HepG2 (cell line): ENCODE measurements around the gene LAMC3. TPM values are rescaled to one million over a fixed set of nuclear protein-coding genes. Genes with fewer than 3 reads are reported as not detected.
A peak's percentile ranks its signal among the peaks of the same experiment; 100 is the strongest.

Experiments
- ATAC-seq: fragments of 200-7000 bp; cut with Tn5 transposase; 3 replicates; pipeline ENCODE4 v1.9.1; 2020; ENCODE audit warnings: mild to moderate bottlenecking, moderate library complexity
- BruUV-seq: library from RNA; stranded (reverse); fragments of 400-500 nt; replicated peaks from 2 replicates; lab custom pipeline; 2021; lab: Mats Ljungman, UMichigan
- CTCF ChIA-PET: fragments of 300-600 bp; formaldehyde crosslinking; extraction: SDS; loops from one replicate; lab custom pipeline; 2021; ENCODE audit warnings: low total read pairs, inconsistent platforms, low intra/inter-chr PET ratio; lab: Yijun Ruan, JAX
- POLR2A ChIA-PET: fragments of 350-600 bp; sonication (Branson Sonifier 250); formaldehyde crosslinking; loops from one replicate; lab custom pipeline; 2020; ENCODE audit warnings: antibody characterized with exemption, inconsistent platforms; lab: Yijun Ruan, JAX
- DNase-seq: peaks from one replicate; pipeline ENCODE4 v3.0.0-alpha.2; 2015; ENCODE audit warnings: low spot score
- FAIRE-seq: peaks from 3 replicates; lab custom pipeline; 2011; peaks lifted over from hg19 to GRCh38; lab: Jason Lieb, UNC
- H2AFZ ChIP-seq: one replicate; pipeline ENCODE4 v1.6.1; 2011; ENCODE audit warnings: low read length, inconsistent platforms
- H3K27ac ChIP-seq: fragments of 300-600 bp; 3 replicates; pipeline ENCODE4 v1.8.0; 2011; ENCODE audit warnings: mixed run types, mild to moderate bottlenecking, mixed read lengths, low read length, inconsistent platforms; ENCODE audit not compliant: insufficient read depth; ENCODE audit errors: extremely low read length
- H3K27me3 ChIP-seq, 2 experiments: fragments of 200-600 bp in 1 of 2; 2 replicates in 1 of 2; 3 replicates in 1 of 2; pipeline versions ENCODE4 v1.6.0 to v1.8.0; 2011; ENCODE audit warnings: low read length in 2 of 2, mild to moderate bottlenecking in 2 of 2, moderate library complexity in 2 of 2, inconsistent platforms in 1 of 2; ENCODE audit not compliant: insufficient read depth in 2 of 2, control insufficient read depth in 1 of 2
- H3K36me3 ChIP-seq, 2 experiments: fragments of 200-600 bp in 1 of 2; replicated peaks in 1 of 2; 2 replicates in 1 of 2; 3 replicates in 1 of 2; pipeline versions ENCODE4 v1.5.1 to v1.8.0; 2011; ENCODE audit warnings: low read length in 2 of 2, inconsistent platforms in 1 of 2; ENCODE audit not compliant: insufficient read depth in 2 of 2, control insufficient read depth in 1 of 2
- H3K4me1 ChIP-seq: 2 replicates; pipeline ENCODE4 v1.5.1; 2012; ENCODE audit warnings: low read length, inconsistent platforms; ENCODE audit not compliant: insufficient read depth
- H3K4me2 ChIP-seq: 2 replicates; pipeline ENCODE4 v1.6.0; 2011; ENCODE audit warnings: low read depth, low read length, inconsistent platforms
- H3K4me3 ChIP-seq, 3 experiments: fragments of 200-600 bp in 1 of 3; sonication (generic), shearing (Covaris generic) in 1 of 3; replicated peaks in 1 of 3; 2 replicates each; pipeline ENCODE4 v1.5.1; 2011 to 2016; ENCODE audit warnings: low read length in 3 of 3, inconsistent platforms in 2 of 3, low read depth in 2 of 3, mild to moderate bottlenecking in 2 of 3, control low read depth in 1 of 3, mixed read lengths in 1 of 3; ENCODE audit not compliant: insufficient read depth in 1 of 3
- H3K79me2 ChIP-seq: one replicate; pipeline ENCODE4 v1.6.1; 2011; ENCODE audit warnings: low read length, inconsistent platforms; ENCODE audit not compliant: insufficient read depth
- H3K9ac ChIP-seq: 2 replicates; pipeline ENCODE4 v1.6.0; 2011; ENCODE audit warnings: mild to moderate bottlenecking, low read depth, low read length, inconsistent platforms; ENCODE audit not compliant: insufficient read depth
- H3K9me3 ChIP-seq: 2 replicates; pipeline ENCODE4 v1.5.1; 2012; ENCODE audit warnings: mild to moderate bottlenecking, low read length
- H4K20me1 ChIP-seq: 2 replicates; pipeline ENCODE4 v1.6.0; 2011; ENCODE audit warnings: inconsistent platforms, mild to moderate bottlenecking, low read length, moderate library complexity; ENCODE audit not compliant: insufficient read depth
- BCL6 ChIP-seq: IDR thresholded peaks from 2 replicates; pipeline ENCODE4 v1.6.1; 2016; ENCODE audit warnings: missing genetic modification reagents, missing compliant biosample characterization
- HNF4A ChIP-seq: sonication (generic); formaldehyde crosslinking; IDR thresholded peaks from 2 replicates; pipeline ENCODE4 v1.4.0; 2020; ENCODE audit warnings: missing genetic modification reagents
- NCOA2 ChIP-seq: sonication (generic); formaldehyde crosslinking; IDR thresholded peaks from 2 replicates; pipeline ENCODE4 v1.8.0; 2022; ENCODE audit warnings: inconsistent platforms
- PITX1 ChIP-seq: sonication (generic); formaldehyde crosslinking; IDR thresholded peaks from 2 replicates; pipeline ENCODE4 v1.5.1; 2020; ENCODE audit warnings: mild to moderate bottlenecking, missing genetic modification reagents
- REPIN1 ChIP-seq: sonication (generic); formaldehyde crosslinking; IDR thresholded peaks from 2 replicates; pipeline ENCODE4 v1.8.0; 2022; ENCODE audit warnings: missing genetic modification reagents, low read depth, mild to moderate bottlenecking, borderline replicate concordance
- SMAD9 ChIP-seq: sonication (generic); formaldehyde crosslinking; IDR thresholded peaks from 2 replicates; pipeline ENCODE4 v1.5.1; 2020; ENCODE audit warnings: mild to moderate bottlenecking, missing genetic modification reagents
- SNAI1 ChIP-seq: sonication (generic); formaldehyde crosslinking; IDR thresholded peaks from 2 replicates; pipeline ENCODE4 v1.5.0; 2020; ENCODE audit warnings: mild to moderate bottlenecking, missing genetic modification reagents, borderline replicate concordance
- SP5 ChIP-seq: IDR thresholded peaks from 2 replicates; pipeline ENCODE4 v1.6.1; 2016; ENCODE audit warnings: low read depth, borderline replicate concordance
- ZNF136 ChIP-seq: sonication (generic); formaldehyde crosslinking; IDR thresholded peaks from 2 replicates; pipeline ENCODE4 v1.8.1; 2022; ENCODE audit warnings: low read depth, mild to moderate bottlenecking, moderate library complexity, missing genetic modification reagents
- ZNF138 ChIP-seq: sonication (generic); formaldehyde crosslinking; IDR thresholded peaks from 2 replicates; pipeline ENCODE4 v1.5.0; 2020; ENCODE audit warnings: mild to moderate bottlenecking, low read depth, missing genetic modification reagents
- ZNF225 ChIP-seq: sonication (generic); formaldehyde crosslinking; IDR thresholded peaks from 2 replicates; pipeline ENCODE4 v1.4.0; 2020; ENCODE audit warnings: mild to moderate bottlenecking, missing genetic modification reagents
- ZNF235 ChIP-seq: sonication (generic); formaldehyde crosslinking; IDR thresholded peaks from 2 replicates; pipeline ENCODE4 v1.8.1; 2023; ENCODE audit warnings: mild to moderate bottlenecking, missing genetic modification reagents, borderline replicate concordance
- WGBS: methylation state at CpG from one replicate; pipeline ENCODE4 v1.1.6; 2017; ENCODE audit warnings: low lambda C conversion rate; 5-methylcytosine and 5-hydroxymethylcytosine counted together
- in situ Hi-C: cut with HindIII; loops from 2 replicates; pipeline ENCODE4 v1.10.0; 2017; ENCODE audit warnings: low pct_unique_long_range_greater_than_20kb; ENCODE audit not compliant: extremely low pct_ligation_motif_present
- intact Hi-C: fragments of 100-400 bp; cut with micrococcal nuclease; formaldehyde crosslinking; loops from one replicate; pipeline ENCODE4 v1.10.0; 2022; ENCODE audit not compliant: unreplicated experiment
- polyA plus RNA-seq, 8 experiments: library from polyadenylated mRNA; depleted of rRNA in 3 of 8; stranded (reverse) in 7 of 8; unstranded in 1 of 8; fragments of >200 nt; fragmentation: Illumina TruSeq in 4 of 8; extraction: Trizol in 4 of 8; gene quantifications; 2 replicates each; pipeline versions ENCODE4 v1.2.1 to v1.2.3, GENCODE V29; 2011 to 2016; ENCODE audit warnings: low read depth in 4 of 8, missing spikeins in 1 of 8, mixed read lengths in 1 of 8; ENCODE audit not compliant: insufficient read depth in 1 of 8
- total RNA-seq, 5 experiments: library from RNA; depleted of rRNA; stranded (reverse); fragments of >200 nt; fragmentation: Illumina TruSeq; extraction: Trizol; gene quantifications; 2 replicates each; pipeline ENCODE4 v1.2.3, GENCODE V29; 2016; ENCODE audit warnings: low read depth in 1 of 5
- TF ChIP-seq, protein P1 (sequence below): sonication (generic); formaldehyde crosslinking; IDR thresholded peaks from 2 replicates; pipeline ENCODE4 v1.4.0; 2020; ENCODE audit warnings: missing genetic modification reagents
- TF ChIP-seq, protein P2 (sequence below): sonication (generic); formaldehyde crosslinking; conservative IDR thresholded peaks from 2 replicates; pipeline ENCODE4 v1.4.0; 2020; ENCODE audit warnings: mild to moderate bottlenecking, missing genetic modification reagents, moderate library complexity
- TF ChIP-seq, protein P3 (sequence below): sonication (generic); formaldehyde crosslinking; IDR thresholded peaks from 2 replicates; pipeline ENCODE4 v1.5.0; 2020; ENCODE audit warnings: missing genetic modification reagents

Gene LAMC3
- total and polyA plus RNA-seq, 2 of the 13 experiments (the other 11 are each of a cell fraction or from before 2014, with no cell fraction given) = 0.07 to 0.57 TPM

DNA sequence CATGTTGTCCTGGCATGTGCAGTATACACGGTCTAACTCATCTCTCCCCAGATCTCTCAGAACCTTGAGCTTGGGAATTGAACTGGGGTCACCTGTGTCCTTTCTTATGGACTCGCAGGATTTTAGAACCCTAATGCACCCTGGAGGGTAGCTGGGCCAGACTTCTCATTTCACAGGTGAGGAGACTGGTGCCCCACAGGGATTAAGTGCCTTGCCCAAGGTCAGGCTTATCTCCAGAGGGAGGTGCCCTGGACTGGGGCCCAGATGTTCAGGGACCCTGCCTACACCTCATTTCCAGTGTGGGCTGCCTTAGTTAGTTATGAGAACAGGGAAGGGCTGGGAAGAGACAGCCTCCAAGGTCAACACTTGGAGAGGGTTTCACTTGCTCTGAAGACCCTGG lies 112.4 kb downstream of the LAMC3 start:
- no peak overlapping the region for H3K4me3 ChIP-seq
- H3K4me1 ChIP-seq = peaks cover 44% of the 10 kb centered on the region
- no peak for DNase-seq

More for the DNA sequence above, 112.4 kb downstream of the LAMC3 start:
- intact Hi-C loops = no loop called here
- CTCF ChIA-PET = no interaction called here
- no peaks in the 10 kb centered on the region for H3K9me3 ChIP-seq
- H4K20me1 ChIP-seq = no peaks in the 10 kb centered on the region
- peaks cover 0 to 9% of the 10 kb centered on the region in 2 experiments; a peak in 2 of 5 replicates for H3K27me3 ChIP-seq
- TF ChIP-seq SNAI1 (CRISPR knock-in tag) (no peak), BCL6 (CRISPR knock-in tag) (0 out of 2 replicates have a peak, but pooled peaks have one; percentile 27), ZNF235 (CRISPR knock-in tag) (no peak), PITX1 (CRISPR knock-in tag) (peak; percentile 59; the same call in 1 of the 2 replicates), NCOA2 (CRISPR knock-in tag) (peak; percentile 16; the same call in 1 of the 2 replicates), ZNF136 (CRISPR knock-in tag) (no peak), SMAD9 (CRISPR knock-in tag) (no peak), SP5 (CRISPR knock-in tag) (peak; percentile 56; the same call in 1 of the 2 replicates), REPIN1 (0 out of 2 replicates have a peak, but pooled peaks have one; percentile 5), HNF4A (CRISPR knock-in tag) (peak; percentile 25; the same call in 1 of the 2 replicates), ZNF225 (CRISPR knock-in tag) (no peak), ZNF138 (CRISPR knock-in tag) (no peak)
- TF ChIP-seq, protein P1, sequence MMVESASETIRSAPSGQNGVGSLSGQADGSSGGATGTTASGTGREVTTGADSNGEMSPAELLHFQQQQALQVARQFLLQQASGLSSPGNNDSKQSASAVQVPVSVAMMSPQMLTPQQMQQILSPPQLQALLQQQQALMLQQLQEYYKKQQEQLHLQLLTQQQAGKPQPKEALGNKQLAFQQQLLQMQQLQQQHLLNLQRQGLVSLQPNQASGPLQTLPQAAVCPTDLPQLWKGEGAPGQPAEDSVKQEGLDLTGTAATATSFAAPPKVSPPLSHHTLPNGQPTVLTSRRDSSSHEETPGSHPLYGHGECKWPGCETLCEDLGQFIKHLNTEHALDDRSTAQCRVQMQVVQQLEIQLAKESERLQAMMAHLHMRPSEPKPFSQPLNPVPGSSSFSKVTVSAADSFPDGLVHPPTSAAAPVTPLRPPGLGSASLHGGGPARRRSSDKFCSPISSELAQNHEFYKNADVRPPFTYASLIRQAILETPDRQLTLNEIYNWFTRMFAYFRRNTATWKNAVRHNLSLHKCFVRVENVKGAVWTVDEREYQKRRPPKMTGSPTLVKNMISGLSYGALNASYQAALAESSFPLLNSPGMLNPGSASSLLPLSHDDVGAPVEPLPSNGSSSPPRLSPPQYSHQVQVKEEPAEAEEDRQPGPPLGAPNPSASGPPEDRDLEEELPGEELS (CRISPR knock-in tag) = no peak
- TF ChIP-seq, protein P2, sequence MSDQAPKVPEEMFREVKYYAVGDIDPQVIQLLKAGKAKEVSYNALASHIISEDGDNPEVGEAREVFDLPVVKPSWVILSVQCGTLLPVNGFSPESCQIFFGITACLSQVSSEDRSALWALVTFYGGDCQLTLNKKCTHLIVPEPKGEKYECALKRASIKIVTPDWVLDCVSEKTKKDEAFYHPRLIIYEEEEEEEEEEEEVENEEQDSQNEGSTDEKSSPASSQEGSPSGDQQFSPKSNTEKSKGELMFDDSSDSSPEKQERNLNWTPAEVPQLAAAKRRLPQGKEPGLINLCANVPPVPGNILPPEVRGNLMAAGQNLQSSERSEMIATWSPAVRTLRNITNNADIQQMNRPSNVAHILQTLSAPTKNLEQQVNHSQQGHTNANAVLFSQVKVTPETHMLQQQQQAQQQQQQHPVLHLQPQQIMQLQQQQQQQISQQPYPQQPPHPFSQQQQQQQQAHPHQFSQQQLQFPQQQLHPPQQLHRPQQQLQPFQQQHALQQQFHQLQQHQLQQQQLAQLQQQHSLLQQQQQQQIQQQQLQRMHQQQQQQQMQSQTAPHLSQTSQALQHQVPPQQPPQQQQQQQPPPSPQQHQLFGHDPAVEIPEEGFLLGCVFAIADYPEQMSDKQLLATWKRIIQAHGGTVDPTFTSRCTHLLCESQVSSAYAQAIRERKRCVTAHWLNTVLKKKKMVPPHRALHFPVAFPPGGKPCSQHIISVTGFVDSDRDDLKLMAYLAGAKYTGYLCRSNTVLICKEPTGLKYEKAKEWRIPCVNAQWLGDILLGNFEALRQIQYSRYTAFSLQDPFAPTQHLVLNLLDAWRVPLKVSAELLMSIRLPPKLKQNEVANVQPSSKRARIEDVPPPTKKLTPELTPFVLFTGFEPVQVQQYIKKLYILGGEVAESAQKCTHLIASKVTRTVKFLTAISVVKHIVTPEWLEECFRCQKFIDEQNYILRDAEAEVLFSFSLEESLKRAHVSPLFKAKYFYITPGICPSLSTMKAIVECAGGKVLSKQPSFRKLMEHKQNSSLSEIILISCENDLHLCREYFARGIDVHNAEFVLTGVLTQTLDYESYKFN (CRISPR knock-in tag) = peak; percentile 24; the same call in 1 of the 2 replicates
- TF ChIP-seq, protein P3, sequence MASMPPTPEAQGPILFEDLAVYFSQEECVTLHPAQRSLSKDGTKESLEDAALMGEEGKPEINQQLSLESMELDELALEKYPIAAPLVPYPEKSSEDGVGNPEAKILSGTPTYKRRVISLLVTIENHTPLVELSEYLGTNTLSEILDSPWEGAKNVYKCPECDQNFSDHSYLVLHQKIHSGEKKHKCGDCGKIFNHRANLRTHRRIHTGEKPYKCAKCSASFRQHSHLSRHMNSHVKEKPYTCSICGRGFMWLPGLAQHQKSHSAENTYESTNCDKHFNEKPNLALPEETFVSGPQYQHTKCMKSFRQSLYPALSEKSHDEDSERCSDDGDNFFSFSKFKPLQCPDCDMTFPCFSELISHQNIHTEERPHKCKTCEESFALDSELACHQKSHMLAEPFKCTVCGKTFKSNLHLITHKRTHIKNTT (CRISPR knock-in tag) = no peak
- TF ChIP-seq, all 625 proteins: peak for 7
- Histone ChIP-seq H3K4me2 (peak overlapping the region; percentile 57; the same call in 1 of the 2 replicates), H2AFZ (no peak overlapping the region), H3K36me3 (0 out of 5 replicates have a peak, but pooled peaks cover 1 to 5% of the 10 kb centered on the region in 2 experiments), H3K79me2 (peaks cover 9% of the 10 kb centered on the region), H3K27ac (peak overlapping the region; percentile 91), H3K9ac (0 out of 2 replicates have a peak overlapping the region, but pooled peaks have one; percentile 39)
- POLR2A ChIA-PET = interaction anchor here (0.6 to 1.7 kb wide), 2 partner anchors 22 to 1133 kb away, joined by 3 to 6 read pairs; no protein-coding TSS in a partner anchor
- FAIRE-seq (peak; percentile 74), ATAC-seq (no peak)
- 39% methylated on average over 2 of the region's 2 CpGs for WGBS
- BruUV-seq = no TSS peak
- in situ Hi-C loops = no loop called here
